Astrocyte (in vitro differentiated cells and primary cell): Measurements from ENCODE around the gene TNNI2.

Experiments used
- CTCF ChIP-seq: IDR thresholded peaks from 2 replicates; pipeline ENCODE4 v1.5.1; 2011; ENCODE audit warnings: low read depth, mild to moderate bottlenecking, inconsistent platforms, low read length, moderate library complexity; ENCODE audit not compliant: insufficient read depth
- EZH2 ChIP-seq: IDR thresholded peaks from 2 replicates; pipeline ENCODE4 v1.6.1; 2012; ENCODE audit warnings: mild to moderate bottlenecking, low read length, inconsistent platforms; ENCODE audit not compliant: insufficient read depth

- no peak for TF ChIP-seq CTCF
- TF ChIP-seq EZH2: no peak
Measured at GRCh38 chr11:1846453-1846932, 7.7 kb downstream of the TNNI2 start.
